Gastroesophageal sphincter (tissue), 3 donors: ENCODE results near the gene PHF21B.

Source experiments
- EP300 ChIP-seq: sonication (generic); formaldehyde crosslinking; IDR thresholded peaks from one replicate; pipeline ENCODE4 v1.6.1; 2017; ENCODE audit warnings: antibody characterized with exemption, mild to moderate bottlenecking
- POLR2A ChIP-seq, 2 donors: fragments of 450-650 bp; IDR thresholded peaks; one replicate each; pipeline ENCODE4 v1.6.1; 2017; ENCODE audit warnings: antibody characterized with exemption in 2 of 2, mild to moderate bottlenecking in 2 of 2, moderate library complexity in 1 of 2
- TF ChIP-seq, protein P1 (sequence below), 4 experiments: fragments of 200-600 bp in 2 of 4; fragments of 450-650 bp in 2 of 4; sonication (generic) in 1 of 4; IDR thresholded peaks; one replicate each; pipeline ENCODE4 v1.5.1; 2017 to 2019; ENCODE audit warnings: antibody characterized with exemption in 4 of 4, mild to moderate bottlenecking in 2 of 4, moderate library complexity in 2 of 4

DNA sequence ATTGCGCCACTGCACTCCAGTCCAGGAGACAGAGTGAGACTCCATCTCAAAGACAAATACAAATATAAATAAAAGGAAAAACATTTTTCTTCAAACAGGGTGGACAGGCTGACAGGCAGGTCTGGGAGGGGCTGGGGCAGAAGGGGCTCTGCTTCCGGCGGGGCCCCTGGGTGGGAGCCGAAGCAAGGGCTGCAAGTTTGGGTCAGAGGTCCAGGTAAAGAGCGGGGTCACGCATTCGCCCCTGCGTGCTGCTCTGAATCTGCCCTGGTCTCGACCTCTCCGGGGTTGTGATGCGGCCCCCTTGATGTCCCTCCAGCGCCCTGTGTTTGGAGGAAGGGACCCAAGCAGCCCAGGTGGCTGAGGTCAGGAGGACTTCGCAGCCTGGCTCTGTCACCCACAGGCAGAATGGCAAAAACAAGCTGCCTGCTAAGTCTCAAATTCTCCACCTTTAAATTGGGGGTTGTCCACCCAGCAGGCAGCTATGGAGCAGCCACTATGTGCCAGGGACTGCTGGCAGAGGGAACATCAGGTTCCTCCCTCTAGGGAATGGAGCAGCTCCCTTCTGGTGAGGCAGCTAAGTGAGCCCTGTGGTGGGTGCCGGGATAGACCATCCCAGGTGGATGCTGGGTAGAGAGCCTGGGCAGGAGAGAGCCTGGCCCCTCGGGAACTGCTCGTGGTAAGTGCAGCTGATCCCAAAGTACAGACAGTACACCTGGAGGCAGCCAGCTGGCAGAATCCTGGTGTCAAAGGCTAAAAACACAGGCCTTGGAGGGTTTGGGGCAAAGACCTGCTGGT lies 10.3 kb upstream of the PHF21B start:
- TF ChIP-seq, protein P1, sequence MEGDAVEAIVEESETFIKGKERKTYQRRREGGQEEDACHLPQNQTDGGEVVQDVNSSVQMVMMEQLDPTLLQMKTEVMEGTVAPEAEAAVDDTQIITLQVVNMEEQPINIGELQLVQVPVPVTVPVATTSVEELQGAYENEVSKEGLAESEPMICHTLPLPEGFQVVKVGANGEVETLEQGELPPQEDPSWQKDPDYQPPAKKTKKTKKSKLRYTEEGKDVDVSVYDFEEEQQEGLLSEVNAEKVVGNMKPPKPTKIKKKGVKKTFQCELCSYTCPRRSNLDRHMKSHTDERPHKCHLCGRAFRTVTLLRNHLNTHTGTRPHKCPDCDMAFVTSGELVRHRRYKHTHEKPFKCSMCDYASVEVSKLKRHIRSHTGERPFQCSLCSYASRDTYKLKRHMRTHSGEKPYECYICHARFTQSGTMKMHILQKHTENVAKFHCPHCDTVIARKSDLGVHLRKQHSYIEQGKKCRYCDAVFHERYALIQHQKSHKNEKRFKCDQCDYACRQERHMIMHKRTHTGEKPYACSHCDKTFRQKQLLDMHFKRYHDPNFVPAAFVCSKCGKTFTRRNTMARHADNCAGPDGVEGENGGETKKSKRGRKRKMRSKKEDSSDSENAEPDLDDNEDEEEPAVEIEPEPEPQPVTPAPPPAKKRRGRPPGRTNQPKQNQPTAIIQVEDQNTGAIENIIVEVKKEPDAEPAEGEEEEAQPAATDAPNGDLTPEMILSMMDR (IDR thresholded peaks at IDR 0.05), result no peak
- no peak for TF ChIP-seq POLR2A (IDR thresholded peaks at IDR 0.05)
- TF ChIP-seq EP300, result no peak
